H1 (cell line): Measurements from ENCODE around the gene SUMF1. TPM values are rescaled to one million over a fixed set of nuclear protein-coding genes. Genes with fewer than 3 reads are reported as not detected.

ENCODE experiments used
- CBX5 ChIP-seq: fragments of 300-800, 300-1000 bp; sonication (generic); IDR thresholded peaks from 2 replicates; pipeline ENCODE4 v1.7.1; 2016; ENCODE audit warnings: antibody characterized with exemption, low read length, low read depth
- HDAC2 ChIP-seq, 2 experiments: fragments of 300-600 bp in 1 of 2; sonication (generic) in 1 of 2; IDR thresholded peaks; 2 replicates each; pipeline ENCODE4 v1.6.1; 2011 to 2012; ENCODE audit warnings: low read depth in 2 of 2, low read length in 2 of 2, mild to moderate bottlenecking in 2 of 2, moderate library complexity in 2 of 2, borderline replicate concordance in 1 of 2, inconsistent platforms in 1 of 2
- KDM5A ChIP-seq: fragments of 200-600 bp; IDR thresholded peaks from 2 replicates; pipeline ENCODE4 v1.7.1; 2012; ENCODE audit warnings: mild to moderate bottlenecking, low read length, inconsistent platforms, mixed read lengths
- POU5F1 ChIP-seq: IDR thresholded peaks from 2 replicates; pipeline ENCODE4 v1.6.1; 2011; ENCODE audit warnings: low read depth, mild to moderate bottlenecking, low read length, moderate library complexity
- SUZ12 ChIP-seq: fragments of 200-600 bp; sonication (generic); IDR thresholded peaks from 2 replicates; pipeline ENCODE4 v1.6.1; 2012; ENCODE audit warnings: mild to moderate bottlenecking, inconsistent platforms, low read length, moderate library complexity, mixed read lengths
- TBP ChIP-seq: IDR thresholded peaks from 2 replicates; pipeline ENCODE4 v1.6.1; 2011; ENCODE audit warnings: low read depth, low read length, improper control_type of control experiment
- polyA plus RNA-seq, 7 experiments: library from polyadenylated mRNA; depleted of rRNA in 3 of 7; stranded (reverse) in 5 of 7; unstranded in 2 of 7; fragments of >200 nt in 5 of 7; fragments of 200-250 nt in 2 of 7; gene quantifications; 1 replicate in 5 of 7; 2 replicates in 1 of 7; 4 replicates in 1 of 7; pipeline versions ENCODE4 v1.2.1 to v1.2.3, GENCODE V29; 2011 to 2013; ENCODE audit warnings: missing spikeins in 2 of 7, mixed read lengths in 2 of 7
- total RNA-seq: library from RNA; stranded (reverse); fragmentation: NEBNext Ultra II Directional; extraction: Animal tissue kit (Norgen Biotek cat#: 25700); gene quantifications from 2 replicates; pipeline ENCODE4 v1.2.1, GENCODE V29; 2021
- TF ChIP-seq, protein P1 (sequence below): fragments of 300-600 bp; sonication (generic); IDR thresholded peaks from 2 replicates; pipeline ENCODE4 v1.7.1; 2012; ENCODE audit warnings: low read length, moderate library complexity, mild to moderate bottlenecking, inconsistent platforms; ENCODE audit not compliant: insufficient replicate concordance

SUMF1 gene
- total and polyA plus RNA-seq, 2 of the 8 experiments (the other 6 are each of a cell fraction or from before 2014, with no cell fraction given), result 12.5 to 15.0 TPM

DNA sequence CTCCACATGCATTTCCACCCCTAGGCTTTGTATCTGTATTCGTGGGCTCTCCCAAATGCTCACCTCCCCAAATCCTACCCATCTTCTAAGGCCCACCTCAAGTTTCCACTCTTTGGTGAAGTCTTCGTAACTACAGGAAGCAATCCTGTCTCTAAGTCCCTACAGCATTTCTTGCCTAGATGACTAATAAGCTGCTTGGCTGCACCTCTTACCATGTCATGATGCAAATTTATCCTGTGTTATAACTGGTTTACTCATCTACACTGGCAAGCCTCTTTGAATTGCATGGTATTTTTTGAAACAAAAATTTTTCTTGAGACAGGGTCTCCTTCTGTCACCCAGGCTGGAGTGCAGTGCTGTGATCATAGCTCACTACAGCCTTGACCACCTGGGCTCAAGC lies 90.6 kb downstream of the SUMF1 start (continued):
- TF ChIP-seq, protein P1, sequence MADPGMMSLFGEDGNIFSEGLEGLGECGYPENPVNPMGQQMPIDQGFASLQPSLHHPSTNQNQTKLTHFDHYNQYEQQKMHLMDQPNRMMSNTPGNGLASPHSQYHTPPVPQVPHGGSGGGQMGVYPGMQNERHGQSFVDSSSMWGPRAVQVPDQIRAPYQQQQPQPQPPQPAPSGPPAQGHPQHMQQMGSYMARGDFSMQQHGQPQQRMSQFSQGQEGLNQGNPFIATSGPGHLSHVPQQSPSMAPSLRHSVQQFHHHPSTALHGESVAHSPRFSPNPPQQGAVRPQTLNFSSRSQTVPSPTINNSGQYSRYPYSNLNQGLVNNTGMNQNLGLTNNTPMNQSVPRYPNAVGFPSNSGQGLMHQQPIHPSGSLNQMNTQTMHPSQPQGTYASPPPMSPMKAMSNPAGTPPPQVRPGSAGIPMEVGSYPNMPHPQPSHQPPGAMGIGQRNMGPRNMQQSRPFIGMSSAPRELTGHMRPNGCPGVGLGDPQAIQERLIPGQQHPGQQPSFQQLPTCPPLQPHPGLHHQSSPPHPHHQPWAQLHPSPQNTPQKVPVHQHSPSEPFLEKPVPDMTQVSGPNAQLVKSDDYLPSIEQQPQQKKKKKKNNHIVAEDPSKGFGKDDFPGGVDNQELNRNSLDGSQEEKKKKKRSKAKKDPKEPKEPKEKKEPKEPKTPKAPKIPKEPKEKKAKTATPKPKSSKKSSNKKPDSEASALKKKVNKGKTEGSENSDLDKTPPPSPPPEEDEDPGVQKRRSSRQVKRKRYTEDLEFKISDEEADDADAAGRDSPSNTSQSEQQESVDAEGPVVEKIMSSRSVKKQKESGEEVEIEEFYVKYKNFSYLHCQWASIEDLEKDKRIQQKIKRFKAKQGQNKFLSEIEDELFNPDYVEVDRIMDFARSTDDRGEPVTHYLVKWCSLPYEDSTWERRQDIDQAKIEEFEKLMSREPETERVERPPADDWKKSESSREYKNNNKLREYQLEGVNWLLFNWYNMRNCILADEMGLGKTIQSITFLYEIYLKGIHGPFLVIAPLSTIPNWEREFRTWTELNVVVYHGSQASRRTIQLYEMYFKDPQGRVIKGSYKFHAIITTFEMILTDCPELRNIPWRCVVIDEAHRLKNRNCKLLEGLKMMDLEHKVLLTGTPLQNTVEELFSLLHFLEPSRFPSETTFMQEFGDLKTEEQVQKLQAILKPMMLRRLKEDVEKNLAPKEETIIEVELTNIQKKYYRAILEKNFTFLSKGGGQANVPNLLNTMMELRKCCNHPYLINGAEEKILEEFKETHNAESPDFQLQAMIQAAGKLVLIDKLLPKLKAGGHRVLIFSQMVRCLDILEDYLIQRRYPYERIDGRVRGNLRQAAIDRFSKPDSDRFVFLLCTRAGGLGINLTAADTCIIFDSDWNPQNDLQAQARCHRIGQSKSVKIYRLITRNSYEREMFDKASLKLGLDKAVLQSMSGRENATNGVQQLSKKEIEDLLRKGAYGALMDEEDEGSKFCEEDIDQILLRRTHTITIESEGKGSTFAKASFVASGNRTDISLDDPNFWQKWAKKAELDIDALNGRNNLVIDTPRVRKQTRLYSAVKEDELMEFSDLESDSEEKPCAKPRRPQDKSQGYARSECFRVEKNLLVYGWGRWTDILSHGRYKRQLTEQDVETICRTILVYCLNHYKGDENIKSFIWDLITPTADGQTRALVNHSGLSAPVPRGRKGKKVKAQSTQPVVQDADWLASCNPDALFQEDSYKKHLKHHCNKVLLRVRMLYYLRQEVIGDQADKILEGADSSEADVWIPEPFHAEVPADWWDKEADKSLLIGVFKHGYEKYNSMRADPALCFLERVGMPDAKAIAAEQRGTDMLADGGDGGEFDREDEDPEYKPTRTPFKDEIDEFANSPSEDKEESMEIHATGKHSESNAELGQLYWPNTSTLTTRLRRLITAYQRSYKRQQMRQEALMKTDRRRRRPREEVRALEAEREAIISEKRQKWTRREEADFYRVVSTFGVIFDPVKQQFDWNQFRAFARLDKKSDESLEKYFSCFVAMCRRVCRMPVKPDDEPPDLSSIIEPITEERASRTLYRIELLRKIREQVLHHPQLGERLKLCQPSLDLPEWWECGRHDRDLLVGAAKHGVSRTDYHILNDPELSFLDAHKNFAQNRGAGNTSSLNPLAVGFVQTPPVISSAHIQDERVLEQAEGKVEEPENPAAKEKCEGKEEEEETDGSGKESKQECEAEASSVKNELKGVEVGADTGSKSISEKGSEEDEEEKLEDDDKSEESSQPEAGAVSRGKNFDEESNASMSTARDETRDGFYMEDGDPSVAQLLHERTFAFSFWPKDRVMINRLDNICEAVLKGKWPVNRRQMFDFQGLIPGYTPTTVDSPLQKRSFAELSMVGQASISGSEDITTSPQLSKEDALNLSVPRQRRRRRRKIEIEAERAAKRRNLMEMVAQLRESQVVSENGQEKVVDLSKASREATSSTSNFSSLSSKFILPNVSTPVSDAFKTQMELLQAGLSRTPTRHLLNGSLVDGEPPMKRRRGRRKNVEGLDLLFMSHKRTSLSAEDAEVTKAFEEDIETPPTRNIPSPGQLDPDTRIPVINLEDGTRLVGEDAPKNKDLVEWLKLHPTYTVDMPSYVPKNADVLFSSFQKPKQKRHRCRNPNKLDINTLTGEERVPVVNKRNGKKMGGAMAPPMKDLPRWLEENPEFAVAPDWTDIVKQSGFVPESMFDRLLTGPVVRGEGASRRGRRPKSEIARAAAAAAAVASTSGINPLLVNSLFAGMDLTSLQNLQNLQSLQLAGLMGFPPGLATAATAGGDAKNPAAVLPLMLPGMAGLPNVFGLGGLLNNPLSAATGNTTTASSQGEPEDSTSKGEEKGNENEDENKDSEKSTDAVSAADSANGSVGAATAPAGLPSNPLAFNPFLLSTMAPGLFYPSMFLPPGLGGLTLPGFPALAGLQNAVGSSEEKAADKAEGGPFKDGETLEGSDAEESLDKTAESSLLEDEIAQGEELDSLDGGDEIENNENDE, result no peak
- TF ChIP-seq CBX5 (no peak), KDM5A (no peak), POU5F1 (no peak), HDAC2 (IDR thresholded peaks at IDR 0.05; ENCODE audit: borderline replicate concordance in 1 of 2, low read depth in 2 of 2, low read length in 2 of 2) (no peak), SUZ12 (no peak), TBP (no peak)
